GM12872 (cell line): Measurements from ENCODE around the gene AEBP2.

Experiments
- CTCF ChIP-seq: IDR thresholded peaks from 3 replicates; pipeline ENCODE4 v1.5.1; 2011; ENCODE audit warnings: low read depth, mild to moderate bottlenecking, low read length, moderate library complexity; ENCODE audit not compliant: insufficient read depth

AEBP2 gene

GRCh38 chr12:19489168-19489567, 49.9 kb downstream of the AEBP2 start:
- no peak for TF ChIP-seq CTCF

- TF ChIP-seq CTCF = no peak
Measured at GRCh38 chr12:19490908-19491307, 51.6 kb downstream of the AEBP2 start.

- TF ChIP-seq CTCF = no peak
Measured at GRCh38 chr12:19491863-19492262, 52.6 kb downstream of the AEBP2 start.

GRCh38 chr12:19496219-19496878, 57.1 kb downstream of the AEBP2 start:
- TF ChIP-seq CTCF = no peak

GRCh38 chr12:19498099-19498498, 58.8 kb downstream of the AEBP2 start:
- TF ChIP-seq CTCF = no peak

GRCh38 chr12:19499030-19499429, 59.7 kb downstream of the AEBP2 start:
- no peak for TF ChIP-seq CTCF

GRCh38 chr12:19506497-19506896, 67.2 kb downstream of the AEBP2 start:
- no peak for TF ChIP-seq CTCF
